ENCODE results near the gene LBX1.
"Not testable (repeated sequence)": the region's sequence is repeated elsewhere in the genome, so short reads cannot be mapped to it uniquely, and the experiment has no call there.

Gene LBX1

GRCh38 chr10:101215397-101216206 is 13.7 kb downstream of the LBX1 start:
- Histone ChIP-seq H3K27me3 (replicated peaks; ENCODE audit: control insufficient read depth, insufficient read depth, low read length) (peaks cover 5% of the 10 kb centered on the region), H3K4me3 (replicated peaks; ENCODE audit: low read depth, low read length) (no peak overlapping the region), H3K36me3 (ENCODE audit: control insufficient read depth, insufficient read depth, low read length) (no peaks in the 10 kb centered on the region)
- no peak for DNase-seq (ENCODE audit: extremely low read depth, insufficient read length)
- TF ChIP-seq CTCF (IDR thresholded peaks at IDR 0.05; ENCODE audit: insufficient read depth, low read length, poor library complexity, severe bottlenecking): no peak

GRCh38 chr10:101214446-101215396 is 14.5 kb downstream of the LBX1 start:
- peak; percentile 68 for DNase-seq (ENCODE audit: extremely low read depth, insufficient read length)
- no peak overlapping the region for H3K4me3 ChIP-seq (replicated peaks; ENCODE audit: low read depth, low read length)
- peak; percentile 89 for TF ChIP-seq CTCF (IDR thresholded peaks at IDR 0.05; ENCODE audit: insufficient read depth, low read length, poor library complexity, severe bottlenecking)
- H3K36me3 ChIP-seq (ENCODE audit: control insufficient read depth, insufficient read depth, low read length): no peaks in the 10 kb centered on the region
- peaks cover 4% of the 10 kb centered on the region for H3K27me3 ChIP-seq (replicated peaks; ENCODE audit: control insufficient read depth, insufficient read depth, low read length)

GRCh38 chr10:101208543-101208942 is 20.7 kb downstream of the LBX1 start:
- TF ChIP-seq CTCF (IDR thresholded peaks at IDR 0.05; ENCODE audit: insufficient read depth, low read length, poor library complexity, severe bottlenecking): no peak

GRCh38 chr10:101207026-101207425 is 22.2 kb downstream of the LBX1 start:
- Histone ChIP-seq H3K27me3 (replicated peaks; ENCODE audit: control insufficient read depth, insufficient read depth, low read length) (peaks cover under 1% of the 10 kb centered on the region; the same call in 1 of the 2 replicates), H3K36me3 (ENCODE audit: control insufficient read depth, insufficient read depth, low read length) (no peaks in the 10 kb centered on the region), H3K4me3 (replicated peaks; ENCODE audit: low read depth, low read length) (no peak overlapping the region)
- no peak for DNase-seq (ENCODE audit: extremely low read depth, insufficient read length)
- TF ChIP-seq CTCF (IDR thresholded peaks at IDR 0.05; ENCODE audit: insufficient read depth, low read length, poor library complexity, severe bottlenecking): no peak

More at GRCh38 chr10:101208543-101208942, 20.7 kb downstream of the LBX1 start:
- Histone ChIP-seq H3K36me3 (ENCODE audit: control insufficient read depth, insufficient read depth, low read length) (no peaks in the 10 kb centered on the region), H3K4me3 (replicated peaks; ENCODE audit: low read depth, low read length) (no peak overlapping the region), H3K27me3 (replicated peaks; ENCODE audit: control insufficient read depth, insufficient read depth, low read length) (peaks cover 1% of the 10 kb centered on the region; the same call in 1 of the 2 replicates)
- no peak for DNase-seq (ENCODE audit: extremely low read depth, insufficient read length)

- DNase-seq (ENCODE audit: extremely low read depth, insufficient read length); H3K4me3 ChIP-seq (replicated peaks; ENCODE audit: low read depth, low read length); H3K36me3 ChIP-seq (ENCODE audit: control insufficient read depth, insufficient read depth, low read length); H3K27me3 ChIP-seq (replicated peaks; ENCODE audit: control insufficient read depth, insufficient read depth, low read length): not testable (repeated sequence)
Observed at GRCh38 chr10:101202667-101203066, 26.6 kb downstream of the LBX1 start.

GRCh38 chr10:101198326-101198977 is 30.8 kb downstream of the LBX1 start:
- not testable (repeated sequence) for H3K4me3 ChIP-seq (replicated peaks; ENCODE audit: low read depth, low read length); DNase-seq (ENCODE audit: extremely low read depth, insufficient read length); H3K36me3 ChIP-seq (ENCODE audit: control insufficient read depth, insufficient read depth, low read length); H3K27me3 ChIP-seq (replicated peaks; ENCODE audit: control insufficient read depth, insufficient read depth, low read length)
